ENCODE data around the gene TPCN1. TPM values are rescaled to one million over a fixed set of nuclear protein-coding genes. Genes with fewer than 3 reads are reported as not detected.

The TPCN1 gene
- total RNA-seq, 2 experiments from 2014 or later = 13.7 to 16.1 TPM

DNA sequence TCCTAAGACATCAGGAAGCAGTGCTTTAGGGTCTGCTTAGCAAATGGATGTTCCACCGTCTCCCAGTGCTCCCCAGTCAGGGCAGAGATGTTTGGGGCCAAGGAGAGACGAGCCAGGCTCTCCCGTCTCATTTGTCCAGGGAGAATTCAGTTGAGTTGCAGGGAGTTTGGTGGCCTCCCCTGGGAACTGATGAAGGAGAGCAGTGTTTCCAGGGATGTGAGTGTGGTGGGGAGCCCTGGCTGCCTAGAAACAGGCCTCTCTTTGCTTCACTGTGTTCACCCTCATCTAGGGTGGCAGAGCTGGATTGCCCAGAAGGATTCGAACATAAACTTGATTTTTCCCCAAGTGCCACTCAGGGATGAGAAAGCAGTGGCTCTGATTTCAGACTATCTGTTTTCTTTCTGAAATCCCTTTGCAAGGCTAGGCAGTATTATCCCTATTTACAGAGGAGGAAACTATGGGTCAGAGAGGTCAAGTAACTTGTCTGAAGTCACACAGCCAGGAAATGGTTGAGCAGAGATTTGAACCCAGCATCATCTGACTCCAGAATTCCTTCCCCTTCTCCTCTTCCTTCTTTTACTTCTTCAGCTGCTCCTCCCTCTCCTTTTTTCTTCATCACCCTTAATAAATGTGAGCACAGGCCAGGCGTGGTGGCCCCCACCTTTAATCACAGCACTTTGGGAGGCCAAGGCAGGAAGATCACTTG lies 6.6 kb downstream of the TPCN1 start:
- Mint-ChIP-seq H3K4me3 (no peak overlapping the region), H3K4me1 (ENCODE audit: low read depth) (peaks cover 55% of the 10 kb centered on the region), H3K27me3 (ENCODE audit: low read depth) (no peaks in the 10 kb centered on the region), H3K9me3 (ENCODE audit: insufficient read depth) (no peaks in the 10 kb centered on the region), H3K27ac (peak overlapping the region; percentile 63), H3K36me3 (ENCODE audit: low read depth) (peaks cover 33% of the 10 kb centered on the region)
- no peak for DNase-seq
- POLR2A ChIA-PET = no interaction called here
- CTCF ChIA-PET = interaction anchor here (2.2 kb wide), 1 partner anchor 20 kb away, joined by 6 read pairs; no protein-coding TSS in a partner anchor
- ATAC-seq = no peak

DNA sequence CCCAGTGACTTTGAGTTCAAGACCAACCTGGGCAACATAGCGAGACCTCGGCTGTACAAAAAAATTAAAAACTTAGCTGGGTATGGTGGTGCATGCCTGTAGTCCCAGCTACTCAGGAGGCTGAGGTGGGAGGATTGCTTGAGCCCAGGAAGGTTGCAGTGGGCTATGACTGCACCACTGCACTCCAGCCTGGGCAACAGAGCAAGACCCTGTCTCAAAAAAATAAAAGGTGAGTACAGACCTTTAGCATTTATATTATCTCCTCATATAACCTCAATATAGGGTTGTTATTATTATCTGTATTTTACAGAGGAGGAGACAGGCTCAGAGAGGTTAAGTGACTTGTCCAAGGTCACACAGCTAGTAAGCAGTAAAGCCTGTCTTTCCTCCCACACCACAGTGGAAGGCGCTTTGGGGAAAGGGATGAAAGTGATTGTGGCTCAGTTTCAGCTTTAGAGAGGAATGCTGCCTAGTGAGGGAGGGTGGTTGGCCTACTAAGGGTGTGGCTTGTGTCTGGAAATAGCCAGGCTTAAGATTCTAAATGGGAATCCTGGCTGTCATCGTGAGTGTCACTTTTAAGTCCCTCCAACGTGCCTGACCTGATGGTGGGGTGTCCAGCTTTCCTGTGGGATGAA lies 7.2 kb downstream of the TPCN1 start:
- DNase-seq (no peak), ATAC-seq (no peak)
- no peaks in the 10 kb centered on the region for H3K27me3 Mint-ChIP-seq (ENCODE audit: low read depth)
- H3K4me1 Mint-ChIP-seq (ENCODE audit: low read depth) = peaks cover 56% of the 10 kb centered on the region
- no peak overlapping the region for H3K4me3 Mint-ChIP-seq
- H3K27ac Mint-ChIP-seq = peak overlapping the region; percentile 63
- H3K9me3 Mint-ChIP-seq (ENCODE audit: insufficient read depth) = no peaks in the 10 kb centered on the region
- ChIA-PET POLR2A (no interaction called here), CTCF (interaction anchor here (2.2 kb wide), 1 partner anchor 21 kb away, joined by 6 read pairs; no protein-coding TSS in a partner anchor)
- peaks cover 36% of the 10 kb centered on the region for H3K36me3 Mint-ChIP-seq (ENCODE audit: low read depth)

DNA sequence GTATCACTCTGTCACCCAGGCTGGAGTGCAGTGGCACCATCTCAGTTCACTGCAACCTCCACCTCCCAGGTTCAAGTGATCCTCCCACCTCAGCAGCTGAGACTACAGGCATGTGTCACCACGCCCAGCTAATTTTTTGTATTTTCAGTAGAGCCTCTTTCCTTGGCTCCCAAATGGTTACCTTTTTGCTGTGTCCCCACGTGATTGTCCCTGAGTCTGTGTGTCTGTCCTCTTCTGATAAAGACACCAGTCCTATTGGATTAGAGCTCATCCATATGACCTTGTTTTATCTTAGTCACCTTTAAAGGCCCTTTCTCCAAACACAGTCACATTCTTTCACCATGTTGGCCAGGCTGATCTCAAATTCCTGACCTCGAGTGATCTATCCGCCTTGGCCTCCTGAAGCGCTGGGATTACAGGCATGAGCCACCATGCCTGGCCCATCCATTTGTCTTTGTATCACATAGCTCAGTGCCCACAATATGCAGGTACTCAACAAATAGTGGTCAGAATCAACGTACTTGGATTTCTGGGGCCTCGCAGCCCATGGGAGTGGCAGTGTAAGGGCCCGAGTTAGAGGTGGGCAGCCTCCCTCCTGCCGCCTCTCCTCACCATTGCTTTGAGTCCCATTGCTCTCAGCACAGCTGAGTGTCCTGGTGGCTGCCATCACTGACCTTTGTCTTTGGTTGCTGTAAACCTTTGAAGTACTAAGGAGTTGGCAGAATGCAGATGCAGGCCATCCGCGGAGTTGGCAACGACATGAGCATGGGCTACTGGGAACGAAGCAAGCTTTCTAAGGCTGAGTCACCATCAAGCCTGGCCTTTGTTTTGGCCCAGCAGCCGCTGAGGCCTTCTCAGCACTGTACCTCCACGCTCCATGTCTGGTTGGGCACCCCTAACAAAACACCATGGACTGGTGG lies 9.3 kb downstream of the TPCN1 start:
- H3K4me1 Mint-ChIP-seq (ENCODE audit: low read depth) = peaks cover 52% of the 10 kb centered on the region
- H3K36me3 Mint-ChIP-seq (ENCODE audit: low read depth) = peaks cover 36% of the 10 kb centered on the region
- ChIA-PET CTCF (interaction anchor here (1.5 to 2.0 kb wide), 2 partner anchors 19 to 33 kb away, joined by 4 read pairs; no protein-coding TSS in a partner anchor), POLR2A (no interaction called here)
- no peaks in the 10 kb centered on the region for H3K9me3 Mint-ChIP-seq (ENCODE audit: insufficient read depth)
- H3K27ac Mint-ChIP-seq = peak overlapping the region; percentile 87
- DNase-seq (no peak), ATAC-seq (no peak)
- H3K27me3 Mint-ChIP-seq (ENCODE audit: low read depth) = no peaks in the 10 kb centered on the region
- H3K4me3 Mint-ChIP-seq = no peak overlapping the region

DNA sequence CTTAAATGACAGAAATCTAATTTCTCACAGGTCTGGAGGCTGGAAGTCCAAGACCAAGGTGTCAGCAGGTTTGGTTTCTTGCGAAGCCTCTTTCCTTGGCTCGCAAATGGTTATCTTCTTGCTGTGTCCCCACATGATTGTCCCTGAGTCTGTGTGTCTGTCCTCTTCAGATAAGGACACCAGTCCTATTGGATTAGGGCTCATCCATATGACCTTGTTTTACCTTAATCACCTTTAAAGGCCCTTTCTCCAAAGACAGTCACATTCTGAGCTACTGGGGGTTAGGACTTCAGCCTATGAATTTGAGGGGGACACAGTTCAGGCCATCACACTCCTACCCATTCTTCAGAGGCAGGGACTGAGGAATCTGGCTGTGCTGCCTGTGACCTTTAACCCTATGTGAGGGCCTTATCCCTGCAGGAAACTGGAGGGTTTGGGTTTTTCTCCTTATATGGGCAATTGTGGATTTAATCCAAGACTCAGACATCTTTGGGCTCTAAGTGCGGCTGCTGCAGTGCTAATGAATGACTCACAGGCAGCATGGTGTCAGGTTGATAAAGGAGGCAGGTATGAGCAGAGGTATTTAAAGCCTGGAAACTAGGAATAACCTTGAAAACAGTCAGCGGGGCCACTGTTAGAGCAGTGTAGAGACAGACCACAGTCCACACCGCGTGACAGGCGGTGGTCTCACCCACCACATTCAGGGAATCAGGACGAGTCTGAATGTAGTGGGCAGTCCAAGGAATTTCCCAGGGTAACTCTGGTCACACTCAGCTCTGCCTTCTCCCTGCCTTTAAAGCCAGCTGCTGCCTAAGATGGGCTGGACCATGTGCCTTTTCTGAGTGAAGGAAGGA lies 10.2 kb downstream of the TPCN1 start:
- no peaks in the 10 kb centered on the region for H3K9me3 Mint-ChIP-seq (ENCODE audit: insufficient read depth)
- peaks cover 52% of the 10 kb centered on the region for H3K4me1 Mint-ChIP-seq (ENCODE audit: low read depth)
- no peak overlapping the region for H3K4me3 Mint-ChIP-seq
- H3K36me3 Mint-ChIP-seq (ENCODE audit: low read depth) = peaks cover 36% of the 10 kb centered on the region
- ChIA-PET POLR2A (interaction anchor here (1.1 kb wide), 1 partner anchor 47 kb away, joined by 4 read pairs; no protein-coding TSS in a partner anchor), CTCF (interaction anchor here (2.0 to 2.3 kb wide), 2 partner anchors 28 to 34 kb away, joined by 4 to 13 read pairs; no protein-coding TSS in a partner anchor)
- no peaks in the 10 kb centered on the region for H3K27me3 Mint-ChIP-seq (ENCODE audit: low read depth)
- no peak for ATAC-seq
- H3K27ac Mint-ChIP-seq = no peak overlapping the region
- no peak for DNase-seq

DNA sequence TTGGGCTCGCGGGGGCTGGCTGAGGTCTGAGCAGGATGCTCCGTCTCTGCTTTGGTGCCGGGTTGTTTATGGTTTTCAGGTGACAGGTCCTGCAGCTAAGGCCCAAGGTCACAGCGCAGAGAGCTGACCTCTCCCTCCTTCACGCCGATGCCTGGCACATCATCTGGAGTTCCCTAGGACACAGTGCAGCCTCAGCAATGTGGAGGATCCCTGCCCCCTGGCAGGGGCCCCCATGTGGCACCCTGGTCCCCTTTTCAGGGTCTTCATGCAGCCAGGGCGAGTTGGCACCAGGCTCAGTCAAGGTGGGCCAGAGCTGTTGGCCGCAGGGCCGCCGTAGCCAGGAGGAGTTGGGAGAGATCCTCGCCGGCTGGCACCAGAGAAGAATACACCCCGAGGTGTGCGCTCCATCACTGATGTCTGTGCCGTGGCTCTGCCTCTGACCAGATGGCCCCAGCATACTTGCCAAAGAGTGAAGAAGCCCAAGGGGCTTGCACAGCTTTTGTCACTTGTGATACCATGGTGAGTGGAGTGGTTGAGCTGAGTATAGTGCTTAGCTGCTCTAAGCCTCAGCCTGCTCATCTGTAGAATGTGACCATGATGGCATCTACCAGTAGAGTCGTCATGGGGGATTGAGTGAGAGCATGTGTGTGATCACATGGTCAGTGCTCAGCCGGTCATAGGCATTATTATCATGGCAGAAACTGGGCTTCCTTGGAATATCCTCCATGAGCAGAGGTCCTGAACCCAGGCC lies 11.0 kb downstream of the TPCN1 start:
- ChIA-PET CTCF (interaction anchor here (0.6 to 2.3 kb wide), 8 partner anchors 10 to 103 kb away, joined by 3 to 31 read pairs (median 5); partner anchors contain the start of genes SLC8B1 and TPCN1), POLR2A (interaction anchor here (1.1 to 1.7 kb wide), 2 partner anchors 10 to 48 kb away, joined by 4 to 6 read pairs; no protein-coding TSS in a partner anchor)
- Mint-ChIP-seq H3K4me1 (ENCODE audit: low read depth) (peaks cover 51% of the 10 kb centered on the region), H3K36me3 (ENCODE audit: low read depth) (peaks cover 35% of the 10 kb centered on the region), H3K4me3 (peak overlapping the region; percentile 73), H3K9me3 (ENCODE audit: insufficient read depth) (no peaks in the 10 kb centered on the region), H3K27me3 (ENCODE audit: low read depth) (no peaks in the 10 kb centered on the region), H3K27ac (peak overlapping the region; percentile 94)
- DNase-seq = no peak
- ATAC-seq = no peak

DNA sequence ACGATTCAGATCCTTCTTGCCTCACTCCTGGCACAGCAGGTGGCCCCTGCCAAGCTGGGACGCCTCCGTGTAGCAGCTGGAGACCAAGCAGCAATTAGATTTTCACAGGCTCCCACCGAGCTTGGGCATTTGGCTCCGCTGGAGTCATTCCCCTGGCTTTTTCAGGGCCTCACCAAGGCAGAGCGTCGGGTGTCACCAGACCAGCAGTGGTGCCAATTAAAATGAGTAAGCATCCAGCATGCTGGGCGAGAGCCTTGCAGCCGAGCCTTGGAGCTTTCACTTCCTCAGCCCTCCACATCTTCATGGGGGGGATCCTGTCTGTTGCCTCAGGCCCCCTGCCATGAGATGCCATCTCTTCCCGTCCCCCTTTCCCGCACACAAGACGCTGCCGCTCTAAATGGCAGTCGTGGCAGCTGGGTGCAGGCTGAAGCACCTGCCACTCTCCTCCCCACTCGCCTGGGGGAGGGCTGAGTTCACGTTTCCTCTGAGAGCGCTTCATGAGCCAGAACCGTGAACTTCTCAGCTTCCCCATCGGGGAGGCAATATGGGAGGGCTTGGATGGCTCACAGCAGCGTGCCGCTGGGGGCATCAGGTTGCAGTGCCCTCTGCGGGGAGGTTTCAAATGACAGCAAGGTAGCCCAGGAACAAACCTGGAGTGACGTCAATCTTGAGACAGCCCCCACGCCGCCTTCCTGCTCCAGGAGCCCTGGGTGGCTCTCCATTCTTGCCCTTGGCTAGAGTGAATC lies 11.7 kb downstream of the TPCN1 start:
- Mint-ChIP-seq H3K4me1 (ENCODE audit: low read depth) (peaks cover 53% of the 10 kb centered on the region), H3K36me3 (ENCODE audit: low read depth) (peaks cover 29% of the 10 kb centered on the region), H3K27ac (peak overlapping the region; percentile 94), H3K4me3 (peak overlapping the region; percentile 73), H3K27me3 (ENCODE audit: low read depth) (no peaks in the 10 kb centered on the region), H3K9me3 (ENCODE audit: insufficient read depth) (no peaks in the 10 kb centered on the region)
- DNase-seq (peak; percentile 81), ATAC-seq (peak; percentile 95)
- POLR2A ChIA-PET = interaction anchor here (0.6 to 1.7 kb wide), 4 partner anchors 11 to 126 kb away, joined by 3 to 6 read pairs (median 4); no protein-coding TSS in a partner anchor
- CTCF ChIA-PET = interaction anchor here (0.6 to 2.3 kb wide), 9 partner anchors 11 to 102 kb away, joined by 3 to 31 read pairs (median 4); partner anchors contain the start of genes SLC8B1 and TPCN1

DNA sequence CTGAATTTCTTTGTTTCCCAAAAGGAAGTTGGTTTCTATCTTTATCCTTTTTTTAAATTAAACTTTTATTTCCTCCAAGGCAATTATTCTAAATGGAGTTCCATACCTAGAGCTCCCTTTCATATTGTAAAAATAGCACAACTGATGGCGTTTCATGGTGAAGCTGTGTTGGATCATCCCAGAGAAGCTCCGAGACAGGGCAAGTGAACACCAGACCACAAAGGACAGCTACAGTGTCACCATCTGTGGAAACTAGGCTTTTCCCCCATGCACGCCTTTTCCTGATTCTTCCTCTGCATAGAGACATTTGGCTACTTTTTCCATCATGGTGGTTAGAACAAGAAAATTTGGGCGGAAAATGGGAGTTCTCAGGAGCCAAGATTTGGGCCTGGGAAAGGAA lies 12.7 kb downstream of the TPCN1 start:
- no peak for DNase-seq
- H3K4me3 Mint-ChIP-seq = no peak overlapping the region
- ATAC-seq = no peak
- H3K27me3 Mint-ChIP-seq (ENCODE audit: low read depth) = no peaks in the 10 kb centered on the region
- H3K27ac Mint-ChIP-seq = no peak overlapping the region
- peaks cover 28% of the 10 kb centered on the region for H3K36me3 Mint-ChIP-seq (ENCODE audit: low read depth)
- peaks cover 46% of the 10 kb centered on the region for H3K4me1 Mint-ChIP-seq (ENCODE audit: low read depth)
- CTCF ChIA-PET = interaction anchor here (0.7 to 2.0 kb wide), 5 partner anchors 11 to 56 kb away, joined by 3 to 31 read pairs (median 3); partner anchors contain the start of gene TPCN1
- POLR2A ChIA-PET = interaction anchor here (1.4 kb wide), 1 partner anchor 29 kb away, joined by 4 read pairs; no protein-coding TSS in a partner anchor
- H3K9me3 Mint-ChIP-seq (ENCODE audit: insufficient read depth) = no peaks in the 10 kb centered on the region

DNA sequence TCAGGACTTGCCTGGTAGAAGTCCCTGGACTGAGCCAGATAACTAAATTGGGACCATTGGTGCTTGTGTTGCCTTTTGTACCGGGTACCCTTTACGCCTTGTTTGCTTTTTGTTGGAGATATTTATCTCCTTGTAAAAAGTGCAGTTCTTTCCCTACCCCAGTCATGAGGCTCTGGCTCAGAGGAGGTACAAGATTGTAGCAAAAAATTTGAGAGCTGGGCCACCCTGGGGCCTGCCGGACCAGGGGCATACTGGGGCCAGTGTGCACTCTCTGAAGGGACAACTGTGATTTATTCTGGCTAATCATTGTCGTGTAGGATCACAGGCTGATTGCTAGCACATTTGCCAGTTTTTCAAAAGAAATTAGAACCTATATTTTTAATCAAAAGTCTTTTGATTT lies 13.2 kb downstream of the TPCN1 start:
- Mint-ChIP-seq H3K36me3 (ENCODE audit: low read depth) (peaks cover 30% of the 10 kb centered on the region), H3K9me3 (ENCODE audit: insufficient read depth) (no peaks in the 10 kb centered on the region), H3K27me3 (ENCODE audit: low read depth) (no peaks in the 10 kb centered on the region), H3K4me1 (ENCODE audit: low read depth) (peaks cover 41% of the 10 kb centered on the region), H3K4me3 (no peak overlapping the region), H3K27ac (no peak overlapping the region)
- DNase-seq = no peak
- POLR2A ChIA-PET = no interaction called here
- CTCF ChIA-PET = interaction anchor here (0.7 to 2.0 kb wide), 5 partner anchors 11 to 57 kb away, joined by 3 to 31 read pairs (median 3); partner anchors contain the start of gene TPCN1
- ATAC-seq = no peak

DNA sequence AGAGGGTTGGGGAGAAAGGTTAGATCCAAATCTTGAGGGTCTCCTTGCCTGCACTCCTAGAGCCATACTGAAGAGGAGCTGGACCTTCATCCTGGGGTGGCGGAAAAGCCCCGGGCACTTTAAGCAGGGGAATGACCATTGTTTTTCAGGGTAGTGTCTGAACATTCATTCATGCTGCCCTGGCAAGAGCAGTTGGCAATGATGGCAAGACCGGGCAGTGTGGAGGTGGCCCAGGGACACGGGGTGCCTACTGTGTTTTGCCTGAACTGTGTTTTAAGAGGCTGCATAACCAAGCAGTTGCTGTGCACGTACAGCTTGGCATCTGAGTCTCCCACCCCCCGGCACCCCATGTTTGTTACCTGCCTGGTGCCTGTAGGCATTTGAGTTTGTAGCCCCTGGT lies 14.7 kb downstream of the TPCN1 start:
- peaks cover 28% of the 10 kb centered on the region for H3K4me1 Mint-ChIP-seq (ENCODE audit: low read depth)
- H3K27me3 Mint-ChIP-seq (ENCODE audit: low read depth) = no peaks in the 10 kb centered on the region
- H3K36me3 Mint-ChIP-seq (ENCODE audit: low read depth) = peaks cover 19% of the 10 kb centered on the region
- DNase-seq (no peak), ATAC-seq (no peak)
- H3K27ac Mint-ChIP-seq = no peak overlapping the region
- H3K9me3 Mint-ChIP-seq (ENCODE audit: insufficient read depth) = no peaks in the 10 kb centered on the region
- CTCF ChIA-PET = no interaction called here
- POLR2A ChIA-PET = no interaction called here
- H3K4me3 Mint-ChIP-seq = no peak overlapping the region
